SK-N-SH (cell line): ENCODE measurements around the gene ZNF827. TPM values are rescaled to one million over a fixed set of nuclear protein-coding genes. Genes with fewer than 3 reads are reported as not detected.

Experiments used
- CTCF ChIA-PET: fragments of 300-600, 350-600 bp; formaldehyde crosslinking; extraction: SDS; loops from one replicate; lab custom pipeline; 2021; lab: Yijun Ruan, JAX
- POLR2A ChIA-PET: fragments of 350-600 bp; sonication (Branson Sonifier 250); formaldehyde crosslinking; extraction: SDS; loops from one replicate; lab custom pipeline; 2020; ENCODE audit warnings: antibody characterized with exemption, inconsistent platforms; lab: Yijun Ruan, JAX
- DNase-seq: peaks from one replicate; pipeline ENCODE4 v3.0.0; 2012
- H2AFZ ChIP-seq: fragments of 200-600 bp; sonication (generic); 2 replicates; pipeline ENCODE4 v1.8.1; 2016; ENCODE audit warnings: antibody characterized with exemption, mild to moderate bottlenecking, low read depth
- H3F3A ChIP-seq: fragments of 200-600 bp; sonication (generic); replicated peaks from 2 replicates; pipeline ENCODE3; 2016; ENCODE audit warnings: antibody characterized with exemption, mild to moderate bottlenecking; ENCODE audit not compliant: insufficient read depth
- H3K27ac ChIP-seq, 2 experiments: fragments of 200-500 bp in 1 of 2; fragments of 200-600 bp in 1 of 2; sonication (Bioruptor generic) in 1 of 2; sonication (generic), shearing (Covaris generic) in 1 of 2; 2 replicates each; pipeline versions ENCODE4 v1.5.1 to v1.6.1; 2014 to 2016; ENCODE audit warnings: low read depth in 2 of 2, inconsistent platforms in 1 of 2, low read length in 1 of 2, mild to moderate bottlenecking in 1 of 2, mixed read lengths in 1 of 2
- H3K27me3 ChIP-seq: fragments of 200-600 bp; sonication (generic), shearing (Covaris generic); 2 replicates; pipeline ENCODE4 v1.6.1; 2016; ENCODE audit warnings: mixed run types; ENCODE audit not compliant: insufficient read depth
- H3K36me3 ChIP-seq, 2 experiments: fragments of 200-500 bp in 1 of 2; fragments of 200-600 bp in 1 of 2; sonication (Bioruptor generic) in 1 of 2; sonication (generic) in 1 of 2; replicated peaks in 1 of 2; 2 replicates each; pipeline versions ENCODE3 to v1.5.1; 2014 to 2016; ENCODE audit warnings: low read length in 1 of 2, mild to moderate bottlenecking in 1 of 2; ENCODE audit not compliant: insufficient read depth in 2 of 2, control insufficient read depth in 1 of 2
- H3K4me1 ChIP-seq, 2 experiments: fragments of 200-500 bp in 1 of 2; fragments of 200-600 bp in 1 of 2; sonication (Bioruptor generic) in 1 of 2; sonication (generic), shearing (Covaris generic) in 1 of 2; 2 replicates each; pipeline versions ENCODE4 v1.5.1 to v1.6.1; 2014 to 2016; ENCODE audit warnings: low read depth in 1 of 2, low read length in 1 of 2, mixed run types in 1 of 2; ENCODE audit not compliant: insufficient read depth in 2 of 2, control insufficient read depth in 1 of 2
- H3K4me2 ChIP-seq: fragments of 200-600 bp; sonication (generic), shearing (Covaris generic); 2 replicates; pipeline ENCODE4 v1.6.1; 2017; ENCODE audit warnings: mixed run types
- H3K4me3 ChIP-seq, 2 experiments: fragments of 200-500 bp in 1 of 2; fragments of 200-600 bp in 1 of 2; sonication (Bioruptor generic) in 1 of 2; sonication (generic), shearing (Covaris generic) in 1 of 2; 2 replicates each; pipeline versions ENCODE4 v1.5.1 to v1.8.1; 2014 to 2016; ENCODE audit warnings: low read depth in 2 of 2, inconsistent platforms in 1 of 2, low read length in 1 of 2, mild to moderate bottlenecking in 1 of 2, mixed read lengths in 1 of 2, moderate library complexity in 1 of 2
- H3K79me2 ChIP-seq: fragments of 200-600 bp; sonication (generic); 2 replicates; pipeline ENCODE4 v1.8.1; 2017; ENCODE audit warnings: mild to moderate bottlenecking; ENCODE audit not compliant: insufficient read depth
- H3K9ac ChIP-seq: fragments of 200-600 bp; sonication (generic); 2 replicates; pipeline ENCODE4 v1.6.1; 2017; ENCODE audit warnings: mixed run types
- H3K9me2 ChIP-seq: fragments of 200-600 bp; sonication (generic); 2 replicates; pipeline ENCODE4 v1.6.1; 2017; ENCODE audit warnings: mixed run types
- H3K9me3 ChIP-seq: fragments of 200-600 bp; sonication (generic); 2 replicates; pipeline ENCODE4 v1.6.1; 2017; ENCODE audit warnings: mixed run types, mild to moderate bottlenecking, moderate library complexity
- H4K20me1 ChIP-seq: fragments of 200-600 bp; sonication (generic); 2 replicates; pipeline ENCODE4 v1.6.1; 2017; ENCODE audit warnings: mild to moderate bottlenecking, mixed run types; ENCODE audit not compliant: insufficient read depth
- GABPA ChIP-seq: IDR thresholded peaks from 2 replicates; pipeline ENCODE4 v1.4.0; 2012; ENCODE audit warnings: low read depth, mild to moderate bottlenecking
- IRF3 ChIP-seq: fragments of 150-350 bp; IDR thresholded peaks from 2 replicates; pipeline ENCODE4 v1.6.1; 2016; ENCODE audit warnings: mild to moderate bottlenecking, low read depth, low read length
- NFIC ChIP-seq: IDR thresholded peaks from 2 replicates; pipeline ENCODE4 v1.4.0; 2012; ENCODE audit warnings: borderline replicate concordance
- PBX3 ChIP-seq: IDR thresholded peaks from 2 replicates; pipeline ENCODE4; 2012
- RCOR1 ChIP-seq: fragments of 150-350 bp; IDR thresholded peaks from 2 replicates; pipeline ENCODE4 v1.6.1; 2017; ENCODE audit warnings: antibody characterized with exemption, low read length
- SIN3A ChIP-seq: IDR thresholded peaks from 2 replicates; pipeline ENCODE4 v1.6.1; 2012; ENCODE audit warnings: low read depth, mild to moderate bottlenecking, low read length, moderate library complexity, borderline replicate concordance
- SMC3 ChIP-seq: IDR thresholded peaks from 2 replicates; pipeline ENCODE4 v1.6.1; 2012; ENCODE audit warnings: low read depth, low read length, improper control_type of control experiment
- USF2 ChIP-seq: fragments of 150-350 bp; IDR thresholded peaks from 2 replicates; pipeline ENCODE4 v1.6.1; 2017; ENCODE audit warnings: antibody characterized with exemption, low read length, low read depth, borderline replicate concordance
- YY1 ChIP-seq: IDR thresholded peaks from 2 replicates; pipeline ENCODE4 v1.4.0; 2012; ENCODE audit warnings: low read depth, mild to moderate bottlenecking
- WGBS: methylation state at CpG from one replicate; pipeline ENCODE4 v1.1.6; 2017; ENCODE audit warnings: low lambda C conversion rate; 5-methylcytosine and 5-hydroxymethylcytosine counted together
- polyA plus RNA-seq, 3 experiments: library from polyadenylated mRNA; depleted of rRNA; stranded (reverse); fragments of >200 nt; gene quantifications; 2 replicates each; pipeline ENCODE4 v1.2.3, GENCODE V29; 2012

Gene ZNF827
- polyA plus RNA-seq, 1 of the 3 experiments (the other 2 are of a cell fraction) = 23.2 TPM

- no peak for TF ChIP-seq NFIC
- TF ChIP-seq SIN3A = no peak
- TF ChIP-seq GABPA = no peak
- TF ChIP-seq RCOR1 = no peak
- no peak for TF ChIP-seq IRF3
- no peak for TF ChIP-seq SMC3
Observed at GRCh38 chr4:145909773-145910172, 28.9 kb downstream of the ZNF827 start (continued).

- peaks cover 91% of the 10 kb centered on the region for H3K79me2 ChIP-seq
- H3K9ac ChIP-seq = no peak overlapping the region
- H3K9me2 ChIP-seq = no peaks in the 10 kb centered on the region
- TF ChIP-seq SIN3A = no peak
- peaks cover 0 to 14% of the 10 kb centered on the region in 2 experiments; a peak in 2 of 4 replicates for H3K4me1 ChIP-seq
- no peaks in the 10 kb centered on the region for H3F3A ChIP-seq
- no peak overlapping the region for H3K4me3 ChIP-seq
- no peaks in the 10 kb centered on the region for H3K9me3 ChIP-seq
- no peak overlapping the region for H2AFZ ChIP-seq
- 89% methylated on average over 7 of the region's 7 CpGs for WGBS
- POLR2A ChIA-PET = no interaction called here
- no peaks in the 10 kb centered on the region for H3K36me3 ChIP-seq
- H3K27me3 ChIP-seq = no peaks in the 10 kb centered on the region
- DNase-seq = peak; percentile 20
- CTCF ChIA-PET = interaction anchor here (1.8 kb wide), 1 partner anchor 10 kb away, joined by 5 read pairs; no protein-coding TSS in a partner anchor
- peaks cover 26% of the 10 kb centered on the region for H4K20me1 ChIP-seq
- H3K4me2 ChIP-seq = no peak overlapping the region
- H3K27ac ChIP-seq = no peak overlapping the region
Observed at GRCh38 chr4:145909281-145909715, 29.3 kb downstream of the ZNF827 start.

- Histone ChIP-seq H3K27ac (no peak overlapping the region), H3K9ac (no peak overlapping the region), H2AFZ (no peak overlapping the region), H3K4me3 (no peak overlapping the region), H3K4me2 (no peak overlapping the region), H3K9me3 (no peaks in the 10 kb centered on the region), H3K4me1 (peaks cover 0 to 14% of the 10 kb centered on the region in 2 experiments; a peak in 2 of 4 replicates), H3K36me3 (peaks cover 0 to under 1% of the 10 kb centered on the region in 2 experiments), H3K79me2 (peaks cover 89% of the 10 kb centered on the region), H4K20me1 (peaks cover 26% of the 10 kb centered on the region), H3K9me2 (no peaks in the 10 kb centered on the region), H3F3A (no peaks in the 10 kb centered on the region), H3K27me3 (no peaks in the 10 kb centered on the region)
- WGBS = 83% methylated on average over 3 of the region's 3 CpGs
- CTCF ChIA-PET = interaction anchor here (1.4 to 1.5 kb wide), 2 partner anchors 9 to 14 kb away, joined by 3 read pairs; no protein-coding TSS in a partner anchor
- POLR2A ChIA-PET = no interaction called here
- TF ChIP-seq YY1 = no peak
- no peak for TF ChIP-seq USF2
- no peak for TF ChIP-seq PBX3
- DNase-seq = no peak
Observed at GRCh38 chr4:145907812-145908211, 30.8 kb downstream of the ZNF827 start.
